ENCODE data around the gene SYCN.

The SYCN gene

GRCh38 chr19:39203372-39204341 is at the start of gene SYCN:
SYCN (minus strand) TSS chr19:39204263; CDS start chr19:39204254, 9 bp downstream.
- in situ Hi-C loops (cut with MboI; ENCODE audit: low sequenced_read_pairs, unreplicated experiment) = no loop called here
- DNase-seq (ENCODE audit: low spot score) = peak; percentile 27
- no peak for TF ChIP-seq CTCF (IDR thresholded peaks at IDR 0.05; ENCODE audit: borderline replicate concordance, control extremely low read depth, extremely low read depth, insufficient read depth, missing control alignments)

- in situ Hi-C loops (cut with MboI; ENCODE audit: low sequenced_read_pairs, unreplicated experiment) = no loop called here
- no peak for DNase-seq (ENCODE audit: low spot score)
- TF ChIP-seq CTCF (IDR thresholded peaks at IDR 0.05; ENCODE audit: borderline replicate concordance, control extremely low read depth, extremely low read depth, insufficient read depth, missing control alignments) = no peak
Measured at GRCh38 chr19:39253374-39254149, 49.5 kb upstream of the SYCN start.

GRCh38 chr19:39252458-39252857 is 48.4 kb upstream of the SYCN start:
- DNase-seq (ENCODE audit: low spot score) = no peak
- TF ChIP-seq CTCF (IDR thresholded peaks at IDR 0.05; ENCODE audit: borderline replicate concordance, control extremely low read depth, extremely low read depth, insufficient read depth, missing control alignments) = no peak
- in situ Hi-C loops (cut with MboI; ENCODE audit: low sequenced_read_pairs, unreplicated experiment) = no loop called here

- DNase-seq (ENCODE audit: low spot score) = no peak
- TF ChIP-seq CTCF (IDR thresholded peaks at IDR 0.05; ENCODE audit: borderline replicate concordance, control extremely low read depth, extremely low read depth, insufficient read depth, missing control alignments) = no peak
- in situ Hi-C loops (cut with MboI; ENCODE audit: low sequenced_read_pairs, unreplicated experiment) = no loop called here
Measured at GRCh38 chr19:39251846-39252245, 47.8 kb upstream of the SYCN start.

- no peak for DNase-seq (ENCODE audit: low spot score)
- no peak for TF ChIP-seq CTCF (IDR thresholded peaks at IDR 0.05; ENCODE audit: borderline replicate concordance, control extremely low read depth, extremely low read depth, insufficient read depth, missing control alignments)
- in situ Hi-C loops (cut with MboI; ENCODE audit: low sequenced_read_pairs, unreplicated experiment) = no loop called here
Measured at GRCh38 chr19:39251081-39251480, 47.0 kb upstream of the SYCN start.

- no peak for TF ChIP-seq CTCF (IDR thresholded peaks at IDR 0.05; ENCODE audit: borderline replicate concordance, control extremely low read depth, extremely low read depth, insufficient read depth, missing control alignments)
- in situ Hi-C loops (cut with MboI; ENCODE audit: low sequenced_read_pairs, unreplicated experiment) = no loop called here
- DNase-seq (ENCODE audit: low spot score) = no peak
Measured at GRCh38 chr19:39248806-39249205, 44.7 kb upstream of the SYCN start, which contains the start of gene IFNL4. IFNL4 (minus strand) TSS chr19:39248856.

All from GM13976 (cell line).